Stimulated activated naive CD8-positive, alpha-beta T cell treated with anti-CD3 and anti-CD28 coated beads, Interleukin-15, Interleukin-2, amounts not matched to agents 100 ng/mL and 50 ng/mL, for 24 hours (primary cell): ENCODE data around the gene BAMBI.

ENCODE experiments used
- H3K27ac Mint-ChIP-seq: one replicate; pipeline ENCODE4 v1.8.0; 2021; ENCODE audit warnings: mild to moderate bottlenecking, mixed read lengths
- H3K27me3 Mint-ChIP-seq: one replicate; pipeline ENCODE4 v1.8.0; 2021; ENCODE audit warnings: mixed read lengths
- H3K36me3 Mint-ChIP-seq: one replicate; pipeline ENCODE4 v1.8.0; 2021; ENCODE audit warnings: low read depth, mixed read lengths
- H3K4me1 Mint-ChIP-seq: one replicate; pipeline ENCODE4 v1.8.0; 2021; ENCODE audit warnings: low read depth, mixed read lengths
- H3K4me3 Mint-ChIP-seq: one replicate; pipeline ENCODE4 v1.8.0; 2021; ENCODE audit warnings: mild to moderate bottlenecking, mixed read lengths
- H3K9me3 Mint-ChIP-seq: one replicate; pipeline ENCODE4 v1.8.0; 2021; ENCODE audit warnings: mixed read lengths

BAMBI gene

GRCh38 chr10:28711041-28711440 lies 33.7 kb downstream of the BAMBI start:
- Mint-ChIP-seq H3K9me3 (no peaks in the 10 kb centered on the region), H3K27ac (no peak overlapping the region), H3K4me1 (no peaks in the 10 kb centered on the region), H3K27me3 (peaks cover 14% of the 10 kb centered on the region), H3K36me3 (no peaks in the 10 kb centered on the region), H3K4me3 (no peak overlapping the region)

- H3K36me3 Mint-ChIP-seq, result no peaks in the 10 kb centered on the region
- H3K27me3 Mint-ChIP-seq, result peaks cover 9% of the 10 kb centered on the region
- no peak overlapping the region for H3K4me3 Mint-ChIP-seq
- no peaks in the 10 kb centered on the region for H3K9me3 Mint-ChIP-seq
- no peak overlapping the region for H3K27ac Mint-ChIP-seq
- no peaks in the 10 kb centered on the region for H3K4me1 Mint-ChIP-seq
Measured at GRCh38 chr10:28711776-28712175, 34.5 kb downstream of the BAMBI start.

GRCh38 chr10:28713626-28714352 lies 36.5 kb downstream of the BAMBI start:
- Mint-ChIP-seq H3K9me3 (no peaks in the 10 kb centered on the region), H3K27me3 (peaks cover 2% of the 10 kb centered on the region), H3K27ac (no peak overlapping the region), H3K36me3 (no peaks in the 10 kb centered on the region), H3K4me3 (no peak overlapping the region), H3K4me1 (no peaks in the 10 kb centered on the region)

- Mint-ChIP-seq H3K9me3 (no peaks in the 10 kb centered on the region), H3K27me3 (peaks cover 3% of the 10 kb centered on the region), H3K36me3 (no peaks in the 10 kb centered on the region), H3K4me1 (no peaks in the 10 kb centered on the region), H3K27ac (no peak overlapping the region), H3K4me3 (no peak overlapping the region)
Measured at GRCh38 chr10:28714401-28715053, 37.2 kb downstream of the BAMBI start.

GRCh38 chr10:28715246-28715645 lies 37.9 kb downstream of the BAMBI start:
- no peaks in the 10 kb centered on the region for H3K36me3 Mint-ChIP-seq
- no peaks in the 10 kb centered on the region for H3K4me1 Mint-ChIP-seq
- H3K27me3 Mint-ChIP-seq, result peaks cover 8% of the 10 kb centered on the region
- no peaks in the 10 kb centered on the region for H3K9me3 Mint-ChIP-seq
- H3K27ac Mint-ChIP-seq, result no peak overlapping the region
- H3K4me3 Mint-ChIP-seq, result no peak overlapping the region

GRCh38 chr10:28715757-28716156 lies 38.4 kb downstream of the BAMBI start:
- Mint-ChIP-seq H3K27me3 (peaks cover 8% of the 10 kb centered on the region), H3K4me1 (no peaks in the 10 kb centered on the region), H3K27ac (no peak overlapping the region), H3K4me3 (no peak overlapping the region), H3K9me3 (no peaks in the 10 kb centered on the region), H3K36me3 (no peaks in the 10 kb centered on the region)

- Mint-ChIP-seq H3K27ac (no peak overlapping the region), H3K4me1 (peaks cover 4% of the 10 kb centered on the region), H3K4me3 (no peak overlapping the region), H3K36me3 (no peaks in the 10 kb centered on the region), H3K27me3 (peaks cover 18% of the 10 kb centered on the region), H3K9me3 (no peaks in the 10 kb centered on the region)
Measured at GRCh38 chr10:28716748-28717147, 39.4 kb downstream of the BAMBI start.

- Mint-ChIP-seq H3K4me3 (no peak overlapping the region), H3K27ac (no peak overlapping the region), H3K27me3 (peaks cover 27% of the 10 kb centered on the region), H3K36me3 (no peaks in the 10 kb centered on the region), H3K4me1 (peaks cover 4% of the 10 kb centered on the region), H3K9me3 (no peaks in the 10 kb centered on the region)
Measured at GRCh38 chr10:28717656-28718201, 40.4 kb downstream of the BAMBI start.

GRCh38 chr10:28719789-28720436 lies 42.6 kb downstream of the BAMBI start:
- Mint-ChIP-seq H3K4me3 (no peak overlapping the region), H3K27me3 (peaks cover 37% of the 10 kb centered on the region), H3K36me3 (no peaks in the 10 kb centered on the region), H3K9me3 (no peaks in the 10 kb centered on the region), H3K27ac (no peak overlapping the region), H3K4me1 (peaks cover 4% of the 10 kb centered on the region)

GRCh38 chr10:28721318-28721951 lies 44.1 kb downstream of the BAMBI start:
- Mint-ChIP-seq H3K36me3 (no peaks in the 10 kb centered on the region), H3K27me3 (peaks cover 44% of the 10 kb centered on the region), H3K4me3 (no peak overlapping the region), H3K9me3 (no peaks in the 10 kb centered on the region), H3K27ac (no peak overlapping the region), H3K4me1 (peaks cover 4% of the 10 kb centered on the region)

- peaks cover 4% of the 10 kb centered on the region for H3K4me1 Mint-ChIP-seq
- H3K27ac Mint-ChIP-seq, result no peak overlapping the region
- peaks cover 48% of the 10 kb centered on the region for H3K27me3 Mint-ChIP-seq
- no peaks in the 10 kb centered on the region for H3K9me3 Mint-ChIP-seq
- no peaks in the 10 kb centered on the region for H3K36me3 Mint-ChIP-seq
- peak overlapping the region; percentile 50 for H3K4me3 Mint-ChIP-seq
Measured at GRCh38 chr10:28722065-28722803, 44.9 kb downstream of the BAMBI start.

- H3K9me3 Mint-ChIP-seq, result no peaks in the 10 kb centered on the region
- no peaks in the 10 kb centered on the region for H3K36me3 Mint-ChIP-seq
- peaks cover 23% of the 10 kb centered on the region for H3K27me3 Mint-ChIP-seq
Measured at GRCh38 chr10:28728366-28728765, 51.0 kb downstream of the BAMBI start.

GRCh38 chr10:28730031-28730778 lies 52.9 kb downstream of the BAMBI start:
- H3K36me3 Mint-ChIP-seq, result no peaks in the 10 kb centered on the region
- no peaks in the 10 kb centered on the region for H3K4me1 Mint-ChIP-seq
- peaks cover 4% of the 10 kb centered on the region for H3K9me3 Mint-ChIP-seq
- no peak overlapping the region for H3K27ac Mint-ChIP-seq
- no peak overlapping the region for H3K4me3 Mint-ChIP-seq
- peaks cover 25% of the 10 kb centered on the region for H3K27me3 Mint-ChIP-seq

More at GRCh38 chr10:28728366-28728765, 51.0 kb downstream of the BAMBI start:
- H3K4me1 Mint-ChIP-seq, result no peaks in the 10 kb centered on the region
- H3K4me3 Mint-ChIP-seq, result no peak overlapping the region
- H3K27ac Mint-ChIP-seq, result no peak overlapping the region

GRCh38 chr10:28732091-28732490 lies 54.8 kb downstream of the BAMBI start:
- Mint-ChIP-seq H3K27ac (no peak overlapping the region), H3K36me3 (no peaks in the 10 kb centered on the region)

More at GRCh38 chr10:28732091-28732490, 54.8 kb downstream of the BAMBI start:
- Mint-ChIP-seq H3K4me1 (no peaks in the 10 kb centered on the region), H3K4me3 (no peak overlapping the region), H3K27me3 (peaks cover 21% of the 10 kb centered on the region), H3K9me3 (peaks cover 4% of the 10 kb centered on the region)
